Endodermal cell (in vitro differentiated cells): Measurements from ENCODE around the gene CD86. TPM values are rescaled to one million over a fixed set of nuclear protein-coding genes. Genes with fewer than 3 reads are reported as not detected.

Experiments used
- DNase-seq: peaks from one replicate; pipeline ENCODE4 v3.0.0-alpha.2; 2017
- H3K27ac ChIP-seq: 2 replicates; pipeline ENCODE4 v1.5.1; 2013; ENCODE audit warnings: mild to moderate bottlenecking, low read depth, low read length, moderate library complexity
- H3K27me3 ChIP-seq: 2 replicates; pipeline ENCODE4 v1.6.1; 2013; ENCODE audit warnings: mild to moderate bottlenecking, low read length, moderate library complexity; ENCODE audit not compliant: insufficient read depth, control insufficient read depth, poor library complexity, severe bottlenecking
- H3K36me3 ChIP-seq: 2 replicates; pipeline ENCODE4 v1.7.0; 2013; ENCODE audit warnings: mild to moderate bottlenecking, low read length, moderate library complexity; ENCODE audit not compliant: control insufficient read depth, insufficient read depth
- H3K4me1 ChIP-seq: one replicate; pipeline ENCODE4 v1.7.0; 2013; ENCODE audit warnings: low read length; ENCODE audit not compliant: control insufficient read depth, insufficient read depth
- H3K4me3 ChIP-seq: 2 replicates; pipeline ENCODE4 v1.5.1; 2013; ENCODE audit warnings: mild to moderate bottlenecking, low read length, moderate library complexity
- H3K9ac ChIP-seq: 2 replicates; pipeline ENCODE4 v1.6.1; 2013; ENCODE audit warnings: mild to moderate bottlenecking, low read length, moderate library complexity; ENCODE audit not compliant: poor library complexity, severe bottlenecking; ENCODE audit errors: extremely low read depth
- H3K9me3 ChIP-seq: 2 replicates; pipeline ENCODE4 v1.6.1; 2013; ENCODE audit warnings: mild to moderate bottlenecking, low read length, moderate library complexity; ENCODE audit not compliant: control insufficient read depth
- H3K27ac Mint-ChIP-seq: 2 replicates; pipeline ENCODE4 v1.8.0; 2020; ENCODE audit warnings: mixed read lengths
- H3K27me3 Mint-ChIP-seq: 2 replicates; pipeline ENCODE4 v1.8.0; 2021; ENCODE audit warnings: mild to moderate bottlenecking, mixed read lengths; ENCODE audit not compliant: insufficient read depth
- H3K36me3 Mint-ChIP-seq: 2 replicates; pipeline ENCODE4 v1.8.0; 2020; ENCODE audit warnings: low read depth, mixed read lengths
- H3K4me1 Mint-ChIP-seq: 2 replicates; pipeline ENCODE4 v1.8.0; 2020; ENCODE audit warnings: mixed read lengths
- H3K4me3 Mint-ChIP-seq: 2 replicates; pipeline ENCODE4 v1.8.0; 2020; ENCODE audit warnings: mild to moderate bottlenecking, moderate library complexity, mixed read lengths
- H3K9me3 Mint-ChIP-seq: 2 replicates; pipeline ENCODE4 v1.8.0; 2020; ENCODE audit warnings: mild to moderate bottlenecking, mixed read lengths
- WGBS, 2 experiments: methylation state at CpG; one replicate each; pipeline versions ENCODE4 v1.1.5 to v1.1.7; 2013; ENCODE audit warnings: missing lambda C conversion rate in 2 of 2, mixed read lengths in 1 of 2; ENCODE audit not compliant: insufficient coverage in 1 of 2, insufficient read length in 1 of 2; 5-methylcytosine and 5-hydroxymethylcytosine counted together
- total RNA-seq, 2 donors: library from RNA; stranded (reverse); fragmentation: NEBNext Ultra II Directional in 1 of 2; extraction: Animal tissue kit (Norgen Biotek cat#: 25700) in 1 of 2; gene quantifications; 2 replicates in 1 of 2; 3 replicates in 1 of 2; pipeline ENCODE4 v1.2.1, GENCODE V29; 2021
- TF ChIP-seq, protein P1 (sequence below): fragments of 200-600 bp; sonication (generic); conservative IDR thresholded peaks from 2 replicates; pipeline ENCODE4 v1.5.0; 2021; ENCODE audit warnings: antibody characterized with exemption, mild to moderate bottlenecking

The CD86 gene
- total RNA-seq, 2 donors from 2014 or later: not detected

DNA sequence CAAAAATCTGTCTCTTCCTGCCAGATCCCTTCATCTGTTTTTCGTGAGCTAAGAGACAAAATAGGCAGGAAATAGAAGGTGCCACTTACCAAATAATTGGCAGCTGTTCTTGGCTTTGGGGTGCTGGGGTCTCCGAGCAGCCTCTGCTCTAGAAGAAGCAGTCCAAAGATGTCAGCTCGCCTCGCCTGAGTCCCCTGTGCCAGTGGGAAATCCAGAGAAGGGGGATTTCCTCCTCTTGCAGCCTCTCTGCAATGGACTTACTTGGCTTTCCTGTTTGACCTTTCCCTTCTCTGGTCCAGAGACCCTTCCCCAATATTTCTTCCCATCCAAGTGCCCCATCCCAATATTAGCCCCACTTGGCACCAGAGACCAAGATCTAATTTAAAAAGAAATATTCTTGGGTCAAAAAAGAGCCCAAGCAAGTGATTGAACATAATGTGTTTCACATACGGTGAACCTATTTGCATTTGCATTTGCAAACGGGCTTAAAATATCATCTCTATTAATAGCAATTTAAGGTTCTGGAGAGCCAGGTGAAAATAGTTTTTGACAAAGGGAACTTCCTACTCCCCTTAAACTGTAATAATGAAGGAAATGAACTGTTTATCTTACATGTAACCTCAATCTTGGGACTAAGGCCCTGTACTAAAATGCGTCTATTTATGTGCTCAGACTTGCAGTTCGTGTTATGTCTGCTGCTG, 23.2 kb downstream of the CD86 start:
- H3K9ac ChIP-seq: no peak overlapping the region
- H3K4me1 ChIP-seq: peaks cover 2% of the 10 kb centered on the region
- no peaks in the 10 kb centered on the region for H3K36me3 Mint-ChIP-seq
- H3K9me3 Mint-ChIP-seq: no peaks in the 10 kb centered on the region
- DNase-seq: no peak
- TF ChIP-seq, protein P1, sequence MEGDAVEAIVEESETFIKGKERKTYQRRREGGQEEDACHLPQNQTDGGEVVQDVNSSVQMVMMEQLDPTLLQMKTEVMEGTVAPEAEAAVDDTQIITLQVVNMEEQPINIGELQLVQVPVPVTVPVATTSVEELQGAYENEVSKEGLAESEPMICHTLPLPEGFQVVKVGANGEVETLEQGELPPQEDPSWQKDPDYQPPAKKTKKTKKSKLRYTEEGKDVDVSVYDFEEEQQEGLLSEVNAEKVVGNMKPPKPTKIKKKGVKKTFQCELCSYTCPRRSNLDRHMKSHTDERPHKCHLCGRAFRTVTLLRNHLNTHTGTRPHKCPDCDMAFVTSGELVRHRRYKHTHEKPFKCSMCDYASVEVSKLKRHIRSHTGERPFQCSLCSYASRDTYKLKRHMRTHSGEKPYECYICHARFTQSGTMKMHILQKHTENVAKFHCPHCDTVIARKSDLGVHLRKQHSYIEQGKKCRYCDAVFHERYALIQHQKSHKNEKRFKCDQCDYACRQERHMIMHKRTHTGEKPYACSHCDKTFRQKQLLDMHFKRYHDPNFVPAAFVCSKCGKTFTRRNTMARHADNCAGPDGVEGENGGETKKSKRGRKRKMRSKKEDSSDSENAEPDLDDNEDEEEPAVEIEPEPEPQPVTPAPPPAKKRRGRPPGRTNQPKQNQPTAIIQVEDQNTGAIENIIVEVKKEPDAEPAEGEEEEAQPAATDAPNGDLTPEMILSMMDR: no peak
- no peak overlapping the region for H3K27ac Mint-ChIP-seq
- peaks cover 11% of the 10 kb centered on the region for H3K4me1 Mint-ChIP-seq
- no peaks in the 10 kb centered on the region for H3K36me3 ChIP-seq
- H3K9me3 ChIP-seq: no peaks in the 10 kb centered on the region
- no peak overlapping the region for H3K27ac ChIP-seq
- H3K27me3 Mint-ChIP-seq: no peaks in the 10 kb centered on the region
- no peak overlapping the region for H3K4me3 Mint-ChIP-seq
- H3K27me3 ChIP-seq: no peaks in the 10 kb centered on the region
- WGBS, 2 experiments: 87 to 88% methylated on average over 2 to 8 of the region's 8 CpGs
- no peak overlapping the region for H3K4me3 ChIP-seq

GRCh38 chr3:122079524-122080206, 24.5 kb downstream of the CD86 start:
- H3K36me3 ChIP-seq: no peaks in the 10 kb centered on the region
- Mint-ChIP-seq H3K36me3 (no peaks in the 10 kb centered on the region), H3K4me1 (peaks cover 11% of the 10 kb centered on the region), H3K27ac (no peak overlapping the region), H3K4me3 (no peak overlapping the region), H3K27me3 (no peaks in the 10 kb centered on the region), H3K9me3 (no peaks in the 10 kb centered on the region)
- H3K9ac ChIP-seq: no peak overlapping the region
- H3K4me3 ChIP-seq: no peak overlapping the region
- H3K9me3 ChIP-seq: no peaks in the 10 kb centered on the region
- WGBS, 2 experiments: 86 to 94% methylated on average over 6 to 8 of the region's 8 CpGs
- DNase-seq: no peak
- TF ChIP-seq, protein P1: no peak
- no peaks in the 10 kb centered on the region for H3K27me3 ChIP-seq
- no peak overlapping the region for H3K27ac ChIP-seq
- peaks cover 2% of the 10 kb centered on the region for H3K4me1 ChIP-seq

- Mint-ChIP-seq H3K4me3 (no peak overlapping the region), H3K9me3 (no peaks in the 10 kb centered on the region), H3K36me3 (no peaks in the 10 kb centered on the region), H3K27me3 (no peaks in the 10 kb centered on the region), H3K4me1 (peaks cover 11% of the 10 kb centered on the region), H3K27ac (no peak overlapping the region)
- Histone ChIP-seq H3K36me3 (no peaks in the 10 kb centered on the region), H3K9me3 (no peaks in the 10 kb centered on the region), H3K4me3 (no peak overlapping the region), H3K27ac (no peak overlapping the region), H3K4me1 (peaks cover 2% of the 10 kb centered on the region), H3K9ac (no peak overlapping the region), H3K27me3 (no peaks in the 10 kb centered on the region)
- 93 to 96% methylated on average over 8 to 9 of the region's 9 CpGs for WGBS, 2 experiments
- no peak for DNase-seq
- TF ChIP-seq, protein P1: no peak
These were observed 25.0 kb downstream of the CD86 start for GRCh38 chr3:122080207-122080587.
